HG03097 (cell line): ENCODE measurements around the gene HK3.
"Not testable (repeated sequence)": the region's sequence is repeated elsewhere in the genome, so short reads cannot be mapped to it uniquely, and the experiment has no call there.

Experiments
- ATAC-seq: cut with Tn5 transposase; IDR thresholded peaks from one replicate; pipeline ENCODE4 v1.9.1; 2021; ENCODE audit not compliant: unreplicated experiment, low FRiP score

Gene HK3

GRCh38 chr5:176884571-176884890, 14.6 kb downstream of the HK3 start:
- no peak for ATAC-seq

- no peak for ATAC-seq
Observed at GRCh38 chr5:176883700-176884570, 15.2 kb downstream of the HK3 start.

GRCh38 chr5:176882567-176882903, 16.6 kb downstream of the HK3 start:
- ATAC-seq = no peak

- no peak for ATAC-seq
Observed at GRCh38 chr5:176881816-176882566, 17.2 kb downstream of the HK3 start.

- ATAC-seq = no peak
Observed at GRCh38 chr5:176881021-176881749, 18.0 kb downstream of the HK3 start.

GRCh38 chr5:176880366-176881020, 18.7 kb downstream of the HK3 start:
- ATAC-seq = no peak

- ATAC-seq = no peak
Observed at GRCh38 chr5:176879663-176880361, 19.3 kb downstream of the HK3 start.

- no peak for ATAC-seq
Observed at GRCh38 chr5:176878906-176879662, 20.1 kb downstream of the HK3 start.

- no peak for ATAC-seq
Observed at GRCh38 chr5:176878463-176878862, 20.7 kb downstream of the HK3 start.

GRCh38 chr5:176877793-176878331, 21.3 kb downstream of the HK3 start:
- ATAC-seq = no peak

GRCh38 chr5:176876506-176877431, 22.4 kb downstream of the HK3 start:
- no peak for ATAC-seq

GRCh38 chr5:176875783-176876505, 23.2 kb downstream of the HK3 start:
- no peak for ATAC-seq

GRCh38 chr5:176875014-176875550, 24.1 kb downstream of the HK3 start:
- no peak for ATAC-seq

GRCh38 chr5:176874198-176874780, 24.9 kb downstream of the HK3 start:
- no peak for ATAC-seq

- no peak for ATAC-seq
Observed at GRCh38 chr5:176873541-176874172, 25.5 kb downstream of the HK3 start.

GRCh38 chr5:176873011-176873410, 26.1 kb downstream of the HK3 start:
- not testable (repeated sequence) for ATAC-seq
